Upper lobe of right lung (tissue), 1 donor: ENCODE data around the gene ABI2. TPM values are rescaled to one million over a fixed set of nuclear protein-coding genes. Genes with fewer than 3 reads are reported as not detected.
"Not testable (repeated sequence)": the region's sequence is repeated elsewhere in the genome, so short reads cannot be mapped to it uniquely, and the experiment has no call there.

Experiments
- ATAC-seq: fragments of 200-7000 bp; cut with Tn5 transposase; one replicate; pipeline ENCODE4 v1.9.1; 2020; ENCODE audit warnings: mild to moderate bottlenecking, moderate library complexity
- DNase-seq: peaks from one replicate; pipeline ENCODE4 v3.0.0-alpha.2; 2020
- H3K27ac ChIP-seq: fragments of 200-600 bp; one replicate; pipeline ENCODE4 v1.8.0; 2022
- H3K27me3 ChIP-seq: fragments of 200-600 bp; one replicate; pipeline ENCODE4 v1.8.0; 2022; ENCODE audit warnings: mild to moderate bottlenecking
- H3K36me3 ChIP-seq: fragments of 200-600 bp; one replicate; pipeline ENCODE4 v1.8.0; 2022
- H3K4me1 ChIP-seq: fragments of 200-600 bp; one replicate; pipeline ENCODE4 v1.8.0; 2022
- H3K4me3 ChIP-seq: fragments of 200-600 bp; one replicate; pipeline ENCODE4 v1.8.0; 2022; ENCODE audit warnings: mild to moderate bottlenecking
- H3K9me3 ChIP-seq: fragments of 200-600 bp; one replicate; pipeline ENCODE4 v1.8.0; 2022
- CTCF ChIP-seq: fragments of 200-600 bp; IDR thresholded peaks from one replicate; pipeline ENCODE4 v1.8.0; 2022; ENCODE audit warnings: antibody characterized with exemption
- intact Hi-C: fragments of 100-400 bp; cut with DNase I; formaldehyde crosslinking; loops from one replicate; pipeline ENCODE4 v1.11.0; 2022
- total RNA-seq: library from RNA; stranded (reverse); fragmentation: NEBNext Ultra II Directional; extraction: Animal tissue kit (Norgen Biotek cat#: 25700); gene quantifications from one replicate; pipeline ENCODE4 v1.2.1, GENCODE V29; 2021
- donor health status: DM: no; HTN: yes; CAD: no; lungs with severe emphysema.

The ABI2 gene
- total RNA-seq, 1 donor from 2014 or later, result 46.3 TPM

- ATAC-seq (no peak), DNase-seq (no peak)
- Histone ChIP-seq H3K4me1 (peaks cover 18% of the 10 kb centered on the region), H3K27ac (no peak overlapping the region), H3K4me3 (no peak overlapping the region), H3K27me3 (no peaks in the 10 kb centered on the region), H3K36me3 (no peaks in the 10 kb centered on the region), H3K9me3 (no peaks in the 10 kb centered on the region)
- TF ChIP-seq CTCF, result no peak
- intact Hi-C loops, result no loop called here
These were observed 2.2 kb downstream of the ABI2 start for GRCh38 chr2:203330434-203330833.

DNA sequence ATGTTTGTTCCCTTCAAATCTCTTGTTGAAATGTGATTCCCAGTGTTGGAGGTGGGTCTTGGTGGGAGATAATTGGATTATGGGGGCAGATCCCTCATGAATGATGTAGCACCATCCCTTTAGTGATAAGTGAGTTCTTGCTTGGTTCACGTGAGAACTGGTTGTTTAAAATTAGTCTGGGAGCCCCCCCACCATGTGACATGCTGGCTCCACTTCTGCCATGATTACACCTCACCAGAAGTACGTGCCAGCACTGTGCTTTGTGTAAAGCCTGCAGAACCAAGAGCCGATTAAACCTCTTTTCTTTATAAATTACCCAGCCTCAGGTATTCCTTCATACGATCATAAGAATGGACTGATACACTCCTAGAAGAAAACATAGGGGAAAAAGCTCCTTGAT is 10.1 kb downstream of the ABI2 start:
- intact Hi-C loops, result no loop called here
- Histone ChIP-seq H3K9me3 (no peaks in the 10 kb centered on the region), H3K4me1 (peaks cover 18% of the 10 kb centered on the region), H3K27ac (no peak overlapping the region), H3K4me3 (no peak overlapping the region), H3K36me3 (no peaks in the 10 kb centered on the region), H3K27me3 (no peaks in the 10 kb centered on the region)
- TF ChIP-seq CTCF, result no peak
- ATAC-seq, result no peak
- no peak for DNase-seq

DNA sequence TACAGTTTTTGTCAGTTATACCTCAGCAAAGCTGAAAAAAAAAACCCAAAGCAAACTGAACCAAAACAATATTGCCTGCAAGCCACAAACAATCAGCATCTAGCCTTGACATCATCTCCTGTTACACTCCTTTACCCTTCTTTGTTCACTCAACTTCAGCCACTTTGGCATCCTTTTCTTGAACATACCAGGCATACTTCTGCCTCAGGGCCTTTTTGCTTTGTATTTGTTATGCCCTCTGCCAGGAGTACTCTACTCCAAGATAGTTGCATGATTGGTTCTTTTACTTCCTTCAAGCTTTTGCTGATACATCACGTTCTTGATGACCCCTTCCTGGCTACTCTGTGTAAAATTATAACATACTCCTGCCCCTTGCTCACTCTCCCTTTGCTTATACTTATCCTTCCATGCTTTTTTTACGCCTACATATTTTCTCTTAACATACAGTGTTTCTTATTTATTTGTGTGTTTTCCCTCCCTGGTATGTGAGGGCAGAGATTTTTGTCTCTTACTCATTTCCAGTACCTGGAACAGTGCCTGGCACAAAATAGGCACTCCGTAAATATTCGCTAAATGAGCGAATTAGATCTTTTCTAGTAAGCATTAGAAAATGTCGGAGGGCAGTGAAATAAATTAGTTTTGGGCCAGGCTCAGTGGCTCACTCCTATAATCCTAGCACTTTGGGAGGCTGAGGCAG is 12.7 kb downstream of the ABI2 start:
- Histone ChIP-seq H3K27me3 (no peaks in the 10 kb centered on the region), H3K27ac (peak overlapping the region; percentile 26), H3K4me3 (no peak overlapping the region), H3K36me3 (no peaks in the 10 kb centered on the region), H3K9me3 (no peaks in the 10 kb centered on the region), H3K4me1 (peaks cover 18% of the 10 kb centered on the region)
- TF ChIP-seq CTCF, result no peak
- ATAC-seq, result peak; percentile 94
- no peak for DNase-seq
- intact Hi-C loops, result no loop called here

DNA sequence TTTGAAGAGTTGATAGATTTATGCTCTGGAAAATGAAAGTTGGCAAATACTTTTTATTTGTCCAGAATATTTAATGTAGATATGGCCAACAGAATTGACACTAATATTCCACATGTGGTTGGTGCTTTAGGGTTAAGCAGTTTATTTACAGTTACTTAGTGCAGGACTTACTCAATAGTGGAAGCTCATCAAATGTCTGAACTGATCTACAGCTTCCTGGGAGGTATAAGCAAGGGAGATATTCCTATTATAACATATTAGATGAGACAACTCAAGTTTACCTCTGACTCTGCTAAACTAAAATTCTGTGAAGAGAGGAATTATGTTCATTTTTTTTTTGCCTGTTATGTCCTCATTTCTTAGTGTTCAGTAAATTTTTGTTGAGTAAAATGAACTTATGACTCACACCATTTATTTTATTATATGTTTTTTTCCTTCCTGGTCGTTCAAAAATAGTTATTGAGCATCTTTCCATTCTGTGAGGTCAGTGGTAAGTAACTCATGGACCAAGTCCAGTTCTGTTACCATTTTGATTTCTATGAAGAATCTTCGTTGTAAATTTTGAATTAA is 13.6 kb downstream of the ABI2 start:
- peaks cover 18% of the 10 kb centered on the region for H3K4me1 ChIP-seq
- H3K36me3 ChIP-seq, result no peaks in the 10 kb centered on the region
- intact Hi-C loops, result no loop called here
- TF ChIP-seq CTCF, result no peak
- H3K27ac ChIP-seq, result no peak overlapping the region
- no peaks in the 10 kb centered on the region for H3K9me3 ChIP-seq
- ATAC-seq (no peak), DNase-seq (no peak)
- no peak overlapping the region for H3K4me3 ChIP-seq
- no peaks in the 10 kb centered on the region for H3K27me3 ChIP-seq

GRCh38 chr2:203342374-203342773 is 14.2 kb downstream of the ABI2 start:
- intact Hi-C loops, DNase-seq: not testable (repeated sequence)

GRCh38 chr2:203344667-203345066 is 16.5 kb downstream of the ABI2 start:
- no peak for DNase-seq
- Histone ChIP-seq H3K36me3 (no peaks in the 10 kb centered on the region), H3K9me3 (no peaks in the 10 kb centered on the region), H3K27me3 (no peaks in the 10 kb centered on the region), H3K4me1 (peaks cover 18% of the 10 kb centered on the region), H3K4me3 (no peak overlapping the region), H3K27ac (no peak overlapping the region)
- TF ChIP-seq CTCF, result no peak
- ATAC-seq, result no peak
- intact Hi-C loops, result no loop called here

More at GRCh38 chr2:203342374-203342773, 14.2 kb downstream of the ABI2 start:
- H3K36me3 ChIP-seq, H3K27me3 ChIP-seq, ATAC-seq, H3K4me3 ChIP-seq, H3K9me3 ChIP-seq, H3K27ac ChIP-seq: not testable (repeated sequence)
- H3K4me1 ChIP-seq, result peaks cover 18% of the 10 kb centered on the region
